Neural progenitor cell (in vitro differentiated cells): ENCODE measurements around the gene TSC22D2. TPM values are rescaled to one million over a fixed set of nuclear protein-coding genes. Genes with fewer than 3 reads are reported as not detected.

Experiments
- DNase-seq: peaks from one replicate; pipeline ENCODE4 v3.0.0-alpha.2; 2016; ENCODE audit warnings: low spot score
- H2AFZ ChIP-seq: fragments of 200-600 bp; sonication (generic); replicated peaks from 2 replicates; pipeline ENCODE4 v1.6.1; 2016; ENCODE audit warnings: antibody characterized with exemption
- H3F3A ChIP-seq: fragments of 200-600 bp; sonication (generic); 2 replicates; pipeline ENCODE4 v1.6.1; 2016; ENCODE audit warnings: antibody characterized with exemption, low read depth
- H3K27ac ChIP-seq: fragments of 200-600 bp; sonication (generic); 2 replicates; pipeline ENCODE4 v1.5.1; 2016; ENCODE audit warnings: mild to moderate bottlenecking
- H3K27me3 ChIP-seq: fragments of 200-600 bp; sonication (generic); 2 replicates; pipeline ENCODE4 v1.6.1; 2016; ENCODE audit warnings: mild to moderate bottlenecking, moderate library complexity
- H3K36me3 ChIP-seq: fragments of 200-600 bp; sonication (generic); 2 replicates; pipeline ENCODE4 v1.5.1; 2016
- H3K4me1 ChIP-seq: fragments of 200-600 bp; sonication (generic); 2 replicates; pipeline ENCODE4 v1.6.1; 2016; ENCODE audit warnings: mixed run types
- H3K4me2 ChIP-seq: fragments of 200-600 bp; sonication (generic); 2 replicates; pipeline ENCODE4 v1.6.1; 2016
- H3K4me3 ChIP-seq: fragments of 200-600 bp; sonication (generic); 2 replicates; pipeline ENCODE4 v1.5.1; 2016
- H3K79me2 ChIP-seq: fragments of 200-600 bp; sonication (generic); 2 replicates; pipeline ENCODE4 v1.6.1; 2016; ENCODE audit warnings: low read depth
- H3K9ac ChIP-seq: fragments of 200-600 bp; sonication (generic); 2 replicates; pipeline ENCODE4 v1.6.1; 2016
- H3K9me3 ChIP-seq: fragments of 200-600 bp; sonication (generic); 2 replicates; pipeline ENCODE4 v1.5.1; 2016; ENCODE audit warnings: low read depth
- H4K20me1 ChIP-seq: fragments of 200-600 bp; sonication (generic); 2 replicates; pipeline ENCODE4 v1.6.1; 2016; ENCODE audit warnings: low read depth
- H3K27ac Mint-ChIP-seq: 3 replicates; pipeline ENCODE4 v1.8.0; 2021; ENCODE audit warnings: mixed read lengths
- H3K27me3 Mint-ChIP-seq: 2 replicates; pipeline ENCODE4 v1.8.0; 2022; ENCODE audit warnings: low read depth, mild to moderate bottlenecking, inconsistent platforms, moderate library complexity, mixed read lengths; ENCODE audit not compliant: insufficient read depth
- H3K36me3 Mint-ChIP-seq: 3 replicates; pipeline ENCODE4 v1.8.0; 2021; ENCODE audit warnings: mixed read lengths
- H3K4me1 Mint-ChIP-seq: 3 replicates; pipeline ENCODE4 v1.8.0; 2021; ENCODE audit warnings: mixed read lengths
- H3K4me3 Mint-ChIP-seq: 3 replicates; pipeline ENCODE4 v1.8.0; 2021; ENCODE audit warnings: mild to moderate bottlenecking, moderate library complexity, mixed read lengths
- H3K9me3 Mint-ChIP-seq: 3 replicates; pipeline ENCODE4 v1.8.0; 2020; ENCODE audit warnings: mixed read lengths
- CTCF ChIP-seq: fragments of 200-600 bp; sonication (generic); IDR thresholded peaks from 2 replicates; pipeline ENCODE4 v1.5.1; 2017; ENCODE audit warnings: antibody characterized with exemption, mild to moderate bottlenecking
- EZH2 ChIP-seq: fragments of 200-600 bp; sonication (generic); IDR thresholded peaks from 2 replicates; pipeline ENCODE4 v1.6.1; 2017; ENCODE audit warnings: antibody characterized with exemption, mild to moderate bottlenecking, moderate library complexity
- EZH2phosphoT487 ChIP-seq: fragments of 200-600 bp; sonication (generic); IDR thresholded peaks from 2 replicates; pipeline ENCODE4 v1.6.1; 2017; ENCODE audit warnings: antibody characterized with exemption
- total RNA-seq: library from RNA; depleted of rRNA; stranded (reverse); fragments of >200 nt; gene quantifications from 2 replicates; pipeline ENCODE4 v1.2.3, GENCODE V29; 2015; ENCODE audit warnings: low replicate concordance

The TSC22D2 gene
- total RNA-seq, 1 donor from 2014 or later, result 18.7 TPM

GRCh38 chr3:150362515-150363302, 45.4 kb upstream of the TSC22D2 start:
- TF ChIP-seq EZH2phosphoT487 (no peak), EZH2 (no peak), CTCF (no peak)
- Mint-ChIP-seq H3K9me3 (no peaks in the 10 kb centered on the region), H3K27me3 (no peaks in the 10 kb centered on the region), H3K4me1 (no peaks in the 10 kb centered on the region), H3K27ac (no peak overlapping the region), H3K4me3 (no peak overlapping the region), H3K36me3 (no peaks in the 10 kb centered on the region)
- Histone ChIP-seq H3K9ac (no peak overlapping the region), H3K36me3 (no peaks in the 10 kb centered on the region), H3K79me2 (no peaks in the 10 kb centered on the region), H4K20me1 (no peaks in the 10 kb centered on the region), H3K27me3 (no peaks in the 10 kb centered on the region), H3K27ac (no peak overlapping the region), H3F3A (no peaks in the 10 kb centered on the region), H3K4me1 (no peaks in the 10 kb centered on the region), H3K4me2 (no peak overlapping the region), H3K4me3 (no peak overlapping the region), H3K9me3 (no peaks in the 10 kb centered on the region), H2AFZ (no peak overlapping the region)
- DNase-seq, result no peak

GRCh38 chr3:150363420-150363819, 44.7 kb upstream of the TSC22D2 start:
- H3K4me2 ChIP-seq, result no peak overlapping the region
- Mint-ChIP-seq H3K9me3 (no peaks in the 10 kb centered on the region), H3K27me3 (no peaks in the 10 kb centered on the region), H3K4me3 (no peak overlapping the region), H3K4me1 (no peaks in the 10 kb centered on the region), H3K27ac (no peak overlapping the region), H3K36me3 (no peaks in the 10 kb centered on the region)
- H2AFZ ChIP-seq, result no peak overlapping the region
- no peak for DNase-seq
- no peak overlapping the region for H3K4me3 ChIP-seq
- TF ChIP-seq EZH2phosphoT487, result no peak
- TF ChIP-seq CTCF, result no peak
- TF ChIP-seq EZH2, result no peak
- no peaks in the 10 kb centered on the region for H4K20me1 ChIP-seq
- H3K36me3 ChIP-seq, result no peaks in the 10 kb centered on the region
- H3K27me3 ChIP-seq, result no peaks in the 10 kb centered on the region
- H3F3A ChIP-seq, result no peaks in the 10 kb centered on the region
- H3K9me3 ChIP-seq, result no peaks in the 10 kb centered on the region
- H3K79me2 ChIP-seq, result no peaks in the 10 kb centered on the region
- H3K27ac ChIP-seq, result no peak overlapping the region
- H3K4me1 ChIP-seq, result no peaks in the 10 kb centered on the region
- no peak overlapping the region for H3K9ac ChIP-seq

- Mint-ChIP-seq H3K36me3 (no peaks in the 10 kb centered on the region), H3K9me3 (no peaks in the 10 kb centered on the region), H3K27me3 (no peaks in the 10 kb centered on the region), H3K4me1 (peaks cover 6% of the 10 kb centered on the region), H3K27ac (no peak overlapping the region), H3K4me3 (no peak overlapping the region)
- no peaks in the 10 kb centered on the region for H3K79me2 ChIP-seq
- DNase-seq, result no peak
- H3K9me3 ChIP-seq, result no peaks in the 10 kb centered on the region
- H3K4me2 ChIP-seq, result no peak overlapping the region
- H3K27ac ChIP-seq, result no peak overlapping the region
- peaks cover 7% of the 10 kb centered on the region for H3K4me1 ChIP-seq
- H3K27me3 ChIP-seq, result no peaks in the 10 kb centered on the region
- no peak overlapping the region for H2AFZ ChIP-seq
- no peak overlapping the region for H3K4me3 ChIP-seq
- no peak overlapping the region for H3K9ac ChIP-seq
- no peaks in the 10 kb centered on the region for H4K20me1 ChIP-seq
- no peaks in the 10 kb centered on the region for H3K36me3 ChIP-seq
- no peak for TF ChIP-seq EZH2phosphoT487
- no peak for TF ChIP-seq EZH2
- no peak for TF ChIP-seq CTCF
- H3F3A ChIP-seq, result no peaks in the 10 kb centered on the region
Measured at GRCh38 chr3:150365132-150365604, 42.9 kb upstream of the TSC22D2 start.
